GM21526 (cell line): Measurements from ENCODE around the gene ZNF530.

Experiments used
- ATAC-seq: cut with Tn5 transposase; IDR thresholded peaks from one replicate; pipeline ENCODE4 v1.9.1; 2021; ENCODE audit warnings: moderate library complexity; ENCODE audit not compliant: unreplicated experiment, low FRiP score

Gene ZNF530

DNA sequence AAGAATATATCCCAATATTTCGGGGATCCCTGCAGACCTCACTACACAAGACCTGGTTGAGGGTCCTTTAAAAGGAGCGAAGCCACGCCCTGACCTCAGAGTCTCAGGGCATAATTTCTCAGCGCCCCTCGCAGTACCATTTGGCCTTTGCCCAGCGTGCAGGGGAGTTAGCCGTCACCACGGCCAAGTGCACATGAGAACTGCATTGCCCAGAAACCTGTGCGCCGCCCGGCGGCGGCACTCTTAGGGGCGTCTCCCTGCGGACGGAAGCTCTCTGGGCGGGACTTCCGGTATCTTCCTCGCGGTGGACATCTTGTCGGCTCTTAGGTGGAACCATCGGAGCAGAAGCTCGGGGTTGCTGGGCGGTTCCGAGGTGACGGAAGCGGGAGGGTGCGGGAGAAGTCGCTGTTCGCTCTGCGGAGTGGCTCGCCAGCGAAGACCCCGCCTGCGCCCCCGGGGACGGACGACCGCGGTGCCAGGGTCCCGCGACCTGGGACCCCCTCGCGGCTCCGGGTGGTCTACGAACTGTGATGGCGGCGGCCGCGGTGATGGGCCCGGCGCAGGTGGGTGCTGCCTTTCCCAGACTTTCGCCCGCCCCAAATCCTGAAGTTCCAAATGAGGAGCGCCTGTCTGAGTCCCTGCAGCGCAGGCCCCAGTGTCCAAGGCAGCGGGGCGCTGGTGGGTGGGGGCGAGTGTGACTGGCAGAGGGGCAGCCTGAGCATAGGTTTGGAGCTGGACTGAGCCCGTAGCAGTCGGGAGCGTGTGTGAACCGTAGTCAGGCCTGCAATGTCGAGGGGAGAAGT lies 14.5 kb downstream of the ZNF530 start, which contains the start of gene ZNF134:
ZNF134 (plus strand) TSS at position 302 of the 803 bp plus-strand sequence. CDS start 5,227 bp downstream, outside the sequence.
- ATAC-seq, result peak; percentile 94

DNA sequence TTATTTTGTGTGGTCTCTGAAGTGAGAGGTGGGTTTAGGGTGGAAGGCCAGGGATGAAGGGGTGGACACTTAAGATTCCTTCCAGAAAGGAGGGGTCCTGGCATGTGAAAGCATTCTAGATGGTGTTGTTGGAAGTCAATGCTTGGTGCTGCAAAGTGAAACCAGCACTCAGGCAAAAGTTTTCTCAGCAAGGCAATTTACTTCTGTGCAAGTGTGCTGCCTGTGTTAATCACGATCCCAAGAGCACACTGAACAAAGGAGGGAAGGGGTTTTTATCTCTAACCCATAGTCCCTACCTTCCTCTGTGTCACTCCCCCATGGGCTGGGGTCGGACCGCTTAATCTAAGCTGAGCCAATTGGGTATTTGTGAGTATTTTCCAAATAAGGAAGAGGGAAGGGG lies 15.7 kb downstream of the ZNF530 start:
- ATAC-seq, result no peak

DNA sequence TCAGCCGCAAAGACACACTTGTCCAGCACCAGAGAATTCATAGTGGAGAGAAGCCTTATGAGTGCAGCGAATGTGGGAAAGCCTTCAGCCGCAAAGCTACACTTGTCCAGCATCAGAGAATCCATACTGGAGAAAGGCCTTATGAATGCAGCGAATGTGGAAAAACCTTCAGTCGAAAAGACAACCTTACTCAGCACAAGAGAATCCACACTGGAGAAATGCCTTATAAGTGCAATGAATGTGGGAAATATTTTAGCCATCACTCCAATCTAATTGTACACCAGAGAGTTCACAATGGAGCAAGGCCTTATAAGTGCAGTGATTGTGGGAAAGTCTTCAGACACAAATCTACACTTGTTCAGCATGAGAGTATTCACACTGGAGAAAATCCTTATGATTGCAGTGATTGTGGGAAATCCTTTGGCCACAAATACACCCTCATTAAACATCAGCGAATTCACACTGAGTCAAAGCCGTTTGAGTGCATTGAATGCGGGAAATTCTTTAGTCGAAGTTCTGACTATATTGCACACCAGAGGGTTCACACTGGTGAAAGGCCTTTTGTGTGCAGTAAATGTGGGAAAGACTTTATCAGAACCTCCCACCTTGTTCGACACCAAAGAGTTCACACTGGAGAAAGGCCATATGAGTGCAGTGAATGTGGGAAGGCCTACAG lies 21.1 kb downstream of the ZNF530 start:
- no peak for ATAC-seq

DNA sequence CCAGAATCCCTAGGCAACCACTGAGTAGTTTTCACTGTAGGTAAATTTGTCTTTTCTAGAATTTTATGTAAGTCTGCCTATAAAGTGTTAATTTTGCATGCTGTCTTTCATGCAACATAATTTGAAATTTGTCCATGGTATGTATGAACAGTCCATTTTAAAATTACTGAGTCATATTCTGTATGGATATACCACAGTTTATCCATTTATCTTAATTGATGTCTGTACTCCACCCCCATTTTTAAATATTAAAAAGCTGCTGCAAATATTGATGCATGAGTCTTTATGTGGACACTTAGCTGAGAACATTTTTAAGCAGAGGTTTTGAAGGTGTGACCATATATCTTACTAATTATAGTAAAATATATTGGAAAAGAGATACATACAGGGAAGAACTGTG lies 23.4 kb downstream of the ZNF530 start:
- no peak for ATAC-seq

GRCh38 chr19:57632987-57633831 lies 33.5 kb downstream of the ZNF530 start, which contains the start of gene ZNF211:
ZNF211 (plus strand) TSS chr19:57633168; CDS start chr19:57633347, 179 bp downstream.
- peak; percentile 82 for ATAC-seq

DNA sequence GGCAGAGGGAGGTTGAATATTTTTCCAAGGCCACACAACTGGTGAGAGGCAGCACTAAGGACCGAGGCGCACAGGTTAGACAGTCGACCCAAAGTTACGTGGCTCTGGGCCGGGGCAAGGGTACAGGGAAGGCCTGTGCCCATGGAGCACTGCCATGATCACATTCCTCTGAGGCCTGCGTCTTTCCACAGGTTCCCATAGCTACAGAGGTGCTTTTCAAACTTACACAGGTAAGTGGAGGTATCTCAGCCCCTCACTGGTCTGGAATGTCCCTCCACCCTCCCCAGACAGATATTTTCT lies 34.1 kb downstream of the ZNF530 start:
- no peak for ATAC-seq

DNA sequence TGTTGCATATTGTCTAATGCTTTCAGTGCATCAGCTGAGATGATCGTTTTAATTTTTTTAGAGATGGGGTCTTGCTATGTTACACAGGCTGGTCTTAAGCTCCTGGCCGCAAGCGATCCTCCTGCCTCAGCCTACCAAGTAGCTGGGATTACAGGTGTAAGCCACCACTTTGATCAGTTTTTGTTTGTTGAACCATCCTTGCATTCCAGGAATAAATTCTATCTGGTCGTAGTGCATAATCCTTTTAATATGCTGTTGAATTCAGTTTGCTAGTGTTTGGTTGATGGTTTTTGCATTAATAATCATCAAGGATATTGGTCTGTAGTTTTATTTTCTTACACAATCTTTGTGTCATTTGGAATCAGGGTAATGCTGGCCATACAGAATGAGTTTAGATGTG lies 37.7 kb downstream of the ZNF530 start:
- ATAC-seq, result no peak

DNA sequence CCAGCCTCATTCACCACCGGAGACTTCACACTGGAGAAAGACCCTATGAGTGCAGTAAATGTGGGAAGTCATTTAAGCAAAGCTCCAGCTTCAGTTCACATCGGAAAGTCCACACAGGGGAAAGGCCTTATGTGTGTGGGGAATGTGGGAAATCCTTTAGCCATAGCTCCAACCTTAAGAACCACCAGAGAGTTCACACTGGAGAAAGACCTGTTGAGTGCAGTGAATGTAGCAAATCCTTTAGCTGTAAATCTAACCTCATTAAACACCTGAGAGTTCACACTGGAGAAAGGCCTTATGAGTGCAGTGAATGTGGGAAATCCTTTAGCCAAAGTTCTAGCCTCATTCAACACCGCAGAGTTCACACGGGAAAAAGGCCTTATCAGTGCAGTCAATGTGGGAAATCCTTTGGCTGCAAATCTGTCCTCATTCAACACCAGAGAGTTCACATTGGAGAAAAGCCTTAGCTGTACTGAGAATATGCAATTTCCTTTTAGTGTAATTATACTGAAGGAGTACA lies 42.1 kb downstream of the ZNF530 start:
- no peak for ATAC-seq

GRCh38 chr19:57642396-57643046 lies 42.8 kb downstream of the ZNF530 start:
- no peak for ATAC-seq

DNA sequence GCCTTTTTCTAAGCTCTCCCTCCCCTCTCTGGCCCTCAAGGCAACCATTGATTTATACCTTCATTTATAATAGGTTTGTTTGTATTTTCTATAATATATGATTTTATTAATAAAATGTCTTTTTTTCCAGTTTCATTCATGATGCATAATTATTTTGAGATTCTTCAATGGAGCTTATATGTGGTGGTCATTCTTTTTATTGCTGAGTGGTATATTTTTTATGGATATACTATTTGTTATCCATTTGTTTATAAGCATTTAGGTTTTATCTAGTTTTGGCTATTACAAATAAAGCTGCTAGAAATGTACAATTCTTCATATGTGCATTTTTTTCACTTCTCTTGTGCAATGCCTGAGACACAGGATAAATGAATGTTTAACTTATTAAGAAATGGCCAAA lies 44.0 kb downstream of the ZNF530 start:
- no peak for ATAC-seq

GRCh38 chr19:57648331-57649003 lies 48.8 kb downstream of the ZNF530 start:
- no peak for ATAC-seq

DNA sequence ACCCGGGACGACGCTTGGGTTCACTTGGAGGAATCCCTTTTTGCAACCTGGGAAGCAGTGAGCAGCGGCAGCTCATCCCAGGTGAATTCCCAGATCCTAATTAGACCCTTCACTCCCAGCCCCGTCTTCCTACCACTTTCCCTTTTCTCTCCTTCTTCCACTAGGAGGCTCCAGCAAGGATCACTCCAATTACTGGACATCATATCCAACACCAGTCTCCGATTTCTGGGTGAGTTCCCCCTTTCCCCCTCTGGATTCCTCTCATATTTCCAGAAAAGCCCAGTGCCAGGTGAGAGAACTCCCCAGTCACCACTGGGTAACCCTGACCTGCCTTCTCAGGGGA lies 51.9 kb downstream of the ZNF530 start:
- no peak for ATAC-seq

DNA sequence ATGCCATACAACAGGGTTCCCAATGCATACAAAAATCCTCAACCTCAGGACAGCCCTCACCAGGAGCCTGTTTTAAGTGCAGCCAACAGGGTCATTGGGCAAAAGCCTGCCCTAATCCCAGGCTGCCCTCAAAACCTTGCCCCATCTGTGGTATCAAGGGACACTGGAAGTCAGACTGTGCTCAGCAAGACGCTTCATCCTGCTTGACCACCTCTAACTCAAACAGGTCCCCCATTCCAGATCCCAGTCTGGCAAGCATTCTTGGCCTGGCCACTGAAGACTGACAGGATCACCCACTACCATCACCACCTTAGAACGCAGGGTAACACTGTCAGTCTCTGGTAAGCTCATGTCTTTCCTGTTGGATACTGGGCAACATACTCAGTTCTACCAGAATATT lies 54.0 kb downstream of the ZNF530 start:
- no peak for ATAC-seq

DNA sequence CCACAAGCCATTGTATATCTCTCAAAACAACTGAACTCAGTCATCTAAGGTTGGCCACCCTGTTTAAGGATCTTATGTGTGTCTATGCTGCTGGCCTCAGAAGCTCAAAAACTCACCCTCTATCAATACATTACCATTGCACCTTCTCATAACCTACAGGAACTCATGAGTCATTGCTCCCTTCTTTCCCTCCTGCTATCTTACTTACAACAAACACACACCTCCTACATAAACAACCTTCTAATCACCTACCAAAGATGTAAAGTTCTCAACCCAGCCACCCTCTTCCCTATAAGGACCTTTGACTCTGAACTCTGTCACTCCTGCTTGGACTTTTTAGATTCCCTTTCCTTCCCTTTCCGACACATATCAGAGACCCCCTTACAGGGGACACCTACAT lies 55.8 kb downstream of the ZNF530 start:
- no peak for ATAC-seq

GRCh38 chr19:57656346-57656745 lies 56.7 kb downstream of the ZNF530 start:
- ATAC-seq, result no peak
